ENCODE results near the gene TLX3.
"Not testable (repeated sequence)": the region's sequence is repeated elsewhere in the genome, so short reads cannot be mapped to it uniquely, and the experiment has no call there.

The TLX3 gene

DNA sequence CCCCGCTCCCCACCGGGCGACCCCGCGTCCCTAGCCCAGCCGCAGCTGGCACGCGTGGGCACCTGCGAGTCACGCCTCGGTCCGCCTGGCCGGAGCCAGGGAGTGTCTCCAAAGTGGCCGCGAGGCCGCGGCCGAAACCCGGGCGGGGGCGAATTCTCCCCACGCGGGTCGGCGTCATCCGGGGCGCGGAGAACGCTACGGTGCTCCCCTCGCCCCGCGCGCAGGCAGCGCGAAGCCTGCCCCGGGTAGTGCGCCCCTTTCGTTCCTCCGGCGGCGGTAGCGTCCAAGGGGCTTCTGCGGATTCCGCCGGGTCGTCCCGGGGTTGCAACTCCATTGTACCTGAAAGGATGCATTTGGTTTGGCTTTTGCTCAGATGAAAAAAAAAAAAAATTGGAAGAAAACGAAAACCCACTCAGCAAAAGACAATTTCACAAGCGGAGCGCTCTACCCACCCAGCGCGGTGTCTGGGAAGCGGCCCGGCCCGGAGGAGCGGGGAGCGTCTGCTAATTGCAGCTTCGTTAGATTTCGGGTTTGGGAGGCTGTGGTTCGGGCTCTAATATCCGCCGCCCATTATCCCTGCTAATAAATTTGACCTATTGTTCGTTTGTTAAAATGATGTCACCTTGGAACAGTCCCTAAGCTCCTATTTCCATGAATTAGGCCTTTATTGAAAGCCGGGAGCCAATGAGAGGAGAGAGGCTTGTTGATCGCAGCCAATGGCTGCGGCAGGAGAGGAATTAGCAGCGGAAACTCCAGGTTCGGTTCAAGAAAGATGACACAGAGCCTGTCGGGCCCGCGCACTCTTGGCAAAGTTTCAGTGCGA, at the start of gene TLX3:
Gene TLX3, plus strand, starts transcription at position 796 of the 823 bp plus-strand sequence. CDS start 118 bp downstream, outside the sequence.
- peak; percentile 40 for DNase-seq

DNA sequence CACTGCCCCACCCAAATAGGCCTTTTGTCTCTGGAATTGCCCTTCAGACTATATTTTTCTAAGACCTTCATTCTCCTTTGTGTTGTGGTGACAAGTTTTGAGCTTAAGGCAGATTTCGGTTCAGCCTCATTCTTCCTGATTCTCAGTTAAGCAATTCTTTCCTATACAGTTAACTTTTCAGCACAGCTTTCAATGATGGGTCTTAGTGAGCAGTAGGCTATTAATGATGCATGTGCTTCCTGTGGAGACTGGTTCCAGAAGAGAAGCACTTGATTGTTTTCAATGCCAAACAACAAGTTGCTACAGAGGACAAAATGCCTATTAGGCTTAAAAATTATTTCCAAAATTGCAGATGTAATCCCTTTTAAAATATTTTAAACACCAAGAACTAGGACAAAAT, 47.7 kb upstream of the TLX3 start:
- no peak for DNase-seq

DNA sequence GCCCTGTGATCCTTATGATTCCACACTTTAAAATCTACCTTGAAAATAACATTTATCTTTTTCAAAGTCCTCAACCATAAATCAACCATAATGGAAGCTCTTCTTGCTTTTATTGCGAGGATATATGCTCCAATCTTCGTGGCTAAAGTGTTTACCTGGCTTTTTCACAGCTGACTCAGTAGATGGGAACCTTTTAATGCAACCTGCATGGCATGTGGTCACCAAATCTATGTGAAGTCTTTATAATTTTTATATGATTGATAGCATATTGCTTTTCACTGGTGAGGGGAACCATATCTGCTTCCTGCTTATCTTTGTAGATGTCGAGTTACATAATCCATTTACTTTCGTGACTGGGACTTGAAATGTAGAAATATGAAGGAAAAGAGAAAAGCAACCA, 47.1 kb upstream of the TLX3 start:
- DNase-seq = no peak

DNA sequence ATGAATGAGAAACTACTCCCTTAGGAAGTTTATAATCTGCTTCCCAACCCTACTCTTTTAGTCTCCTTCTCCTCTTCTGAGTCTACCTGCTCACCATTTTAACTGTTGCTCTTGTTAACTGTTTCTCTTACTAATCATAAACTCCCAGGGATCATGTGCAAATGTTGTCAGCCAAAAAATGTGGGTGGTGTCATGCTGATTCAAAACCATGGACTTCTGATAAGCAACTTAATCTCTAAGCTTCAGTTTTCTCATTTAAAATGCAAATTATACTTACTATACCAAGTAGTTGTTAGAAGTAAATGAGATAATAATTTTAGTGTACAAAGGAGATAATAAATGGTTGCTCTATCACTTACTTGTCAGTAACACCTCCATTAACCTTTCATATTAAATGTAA, 45.9 kb upstream of the TLX3 start:
- DNase-seq = no peak

DNA sequence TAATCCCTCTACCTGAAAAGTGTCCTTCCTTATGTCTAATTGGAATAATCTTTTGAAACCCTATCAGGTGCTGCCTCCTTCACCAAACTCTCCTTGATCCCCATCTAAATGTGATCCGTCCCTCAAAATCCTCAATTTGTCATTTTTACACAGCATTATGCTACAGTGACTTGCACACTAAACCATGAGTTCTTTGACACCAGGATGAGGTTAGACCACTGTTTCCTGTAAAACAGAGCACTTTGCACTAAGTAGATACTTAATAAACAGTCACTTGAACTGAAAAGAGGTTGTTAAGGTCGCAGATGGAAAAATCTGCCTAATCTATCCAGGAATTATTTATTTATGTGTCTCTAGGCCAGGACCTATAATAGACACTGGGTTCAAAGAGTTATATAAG, 44.2 kb upstream of the TLX3 start:
- no peak for DNase-seq

DNA sequence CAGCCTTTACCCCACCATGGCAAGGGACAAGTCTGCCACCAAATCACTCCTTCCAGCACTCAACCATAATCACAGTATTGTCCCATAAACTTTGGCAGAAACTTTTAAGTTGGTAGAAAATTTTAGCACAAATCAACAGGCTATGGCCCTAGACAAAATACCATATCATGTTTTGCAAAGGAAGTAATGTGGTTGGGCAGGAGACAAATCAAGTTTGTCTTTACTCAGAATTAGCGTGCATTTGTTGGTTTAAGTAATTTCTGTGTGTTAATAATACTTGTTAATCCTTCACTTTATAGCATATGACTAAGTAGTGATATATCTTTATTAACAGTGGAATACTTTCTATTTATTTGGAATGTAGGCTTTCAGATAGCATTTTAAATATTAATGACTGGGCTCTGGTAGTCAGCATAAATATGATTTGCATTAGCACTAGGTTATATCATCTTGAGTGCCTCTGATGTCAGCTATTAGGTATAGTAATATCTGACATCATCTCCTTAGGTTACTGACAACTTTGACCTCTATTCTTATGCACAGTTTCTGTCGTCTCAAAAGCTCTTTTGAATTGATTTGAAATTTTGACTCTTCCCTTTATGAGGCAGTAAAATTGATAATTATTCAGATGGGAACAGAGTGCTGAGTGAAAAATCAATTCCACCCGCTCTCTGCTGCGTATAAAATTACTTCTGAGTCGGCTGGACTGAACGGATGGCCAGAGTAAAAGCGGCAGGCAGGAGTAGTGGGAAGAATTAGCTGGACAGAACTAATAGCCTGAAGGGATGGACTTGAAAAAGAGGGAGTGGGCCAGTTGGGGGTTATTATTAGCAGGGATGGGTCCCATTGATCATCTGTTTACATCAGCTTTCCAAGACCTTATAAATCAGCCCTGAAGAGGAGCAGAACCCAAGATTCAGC, 40.1 kb upstream of the TLX3 start:
- DNase-seq = no peak

DNA sequence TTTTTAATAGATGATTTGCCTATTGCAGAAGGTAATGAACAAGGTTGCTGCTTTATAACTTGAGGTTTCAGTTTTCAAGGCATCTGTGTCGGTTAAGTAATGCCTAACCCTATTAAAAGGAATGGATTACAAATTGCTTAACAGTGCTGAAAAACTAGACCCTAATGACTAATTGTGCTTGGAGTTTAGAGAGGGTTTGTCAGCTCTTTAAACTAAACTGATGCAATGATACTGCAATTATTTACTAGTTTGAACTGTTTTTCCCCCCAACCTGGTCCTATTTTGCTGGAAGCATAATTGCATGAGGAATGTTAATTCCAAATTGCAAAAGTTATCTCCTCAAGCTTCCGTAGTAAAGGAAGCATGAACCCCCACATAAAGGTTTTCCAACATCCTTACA, 39.3 kb upstream of the TLX3 start:
- no peak for DNase-seq

DNA sequence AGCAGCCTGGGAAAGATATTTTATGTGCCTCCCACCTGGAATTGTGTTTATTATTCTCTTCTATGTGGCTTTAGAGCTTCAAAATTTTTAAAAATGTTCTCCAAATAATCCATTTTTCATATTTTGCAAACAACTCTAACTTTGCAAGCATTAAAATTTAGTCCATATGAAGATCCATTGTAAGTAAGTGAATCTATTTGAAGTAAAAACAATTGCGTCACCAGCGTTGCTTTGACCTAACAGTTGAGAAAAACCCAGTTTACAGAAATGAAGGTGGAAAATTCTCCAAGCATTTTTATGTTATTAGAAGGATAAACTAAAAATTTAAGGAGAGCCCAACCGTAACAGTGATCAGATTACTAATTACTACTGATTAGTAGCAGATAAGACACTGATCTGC, 38.9 kb upstream of the TLX3 start:
- DNase-seq = no peak

DNA sequence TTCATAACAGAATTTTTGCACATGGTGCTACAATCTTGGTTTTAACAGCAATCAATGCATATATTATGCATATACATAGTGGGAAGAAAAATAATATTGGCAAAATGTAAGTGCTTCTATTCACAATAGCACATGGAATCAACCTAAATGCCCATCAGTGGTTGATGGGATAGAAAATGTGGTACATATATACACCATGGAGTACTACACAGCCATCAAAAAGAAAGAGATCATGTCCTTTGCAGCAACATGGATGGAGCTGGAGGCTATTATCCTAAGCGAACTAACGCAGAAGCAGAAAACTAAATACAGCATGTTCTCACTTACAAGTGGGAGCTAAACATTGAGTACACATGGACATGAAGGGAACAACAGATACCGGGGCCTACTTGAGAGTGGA, 37.2 kb upstream of the TLX3 start:
- no peak for DNase-seq

DNA sequence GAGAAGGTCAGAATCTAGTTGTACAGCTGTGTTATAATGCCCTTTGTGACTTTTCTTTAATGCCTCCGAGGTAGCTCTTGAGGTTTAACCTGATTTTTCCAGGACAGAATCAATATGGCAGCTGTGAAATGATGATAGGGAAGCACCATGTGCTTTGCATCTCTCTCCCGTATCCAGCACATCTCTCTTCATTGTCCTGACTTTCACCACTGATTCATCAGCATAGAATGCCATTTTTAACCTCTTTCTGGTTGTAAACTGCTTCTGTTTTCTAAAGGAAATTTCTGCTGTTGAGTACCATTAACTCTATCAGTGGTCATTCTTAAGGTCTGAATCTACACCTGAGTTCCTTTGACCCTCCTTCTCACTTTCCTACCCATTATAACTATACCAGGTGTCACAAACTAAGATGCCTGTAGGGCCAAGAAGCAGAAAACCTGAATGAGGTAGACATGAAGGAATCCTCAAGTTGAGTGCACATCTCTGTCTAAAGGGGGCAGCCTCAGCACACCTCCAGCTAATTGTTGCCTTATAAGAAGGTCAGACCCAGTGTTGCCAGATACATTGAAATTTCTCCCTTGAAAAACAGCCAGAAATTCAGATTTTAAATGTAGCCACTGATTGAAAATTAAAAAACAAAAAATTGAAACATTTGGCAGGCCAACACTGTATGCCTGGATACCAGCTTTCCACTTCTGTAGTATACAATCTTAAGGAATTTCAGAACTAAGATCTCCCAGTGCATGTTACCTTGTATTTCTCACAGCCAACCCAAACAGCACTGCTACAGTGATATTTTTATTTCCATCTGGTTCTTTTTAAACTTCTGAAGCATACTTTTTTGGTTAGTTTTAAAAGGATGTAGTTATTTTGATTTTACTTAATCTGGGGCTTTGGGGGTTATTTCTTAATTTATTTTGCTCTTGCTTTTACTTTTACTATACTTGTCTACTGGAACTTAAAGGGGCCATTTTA, 35.8 kb upstream of the TLX3 start:
- DNase-seq = peak; percentile 8

DNA sequence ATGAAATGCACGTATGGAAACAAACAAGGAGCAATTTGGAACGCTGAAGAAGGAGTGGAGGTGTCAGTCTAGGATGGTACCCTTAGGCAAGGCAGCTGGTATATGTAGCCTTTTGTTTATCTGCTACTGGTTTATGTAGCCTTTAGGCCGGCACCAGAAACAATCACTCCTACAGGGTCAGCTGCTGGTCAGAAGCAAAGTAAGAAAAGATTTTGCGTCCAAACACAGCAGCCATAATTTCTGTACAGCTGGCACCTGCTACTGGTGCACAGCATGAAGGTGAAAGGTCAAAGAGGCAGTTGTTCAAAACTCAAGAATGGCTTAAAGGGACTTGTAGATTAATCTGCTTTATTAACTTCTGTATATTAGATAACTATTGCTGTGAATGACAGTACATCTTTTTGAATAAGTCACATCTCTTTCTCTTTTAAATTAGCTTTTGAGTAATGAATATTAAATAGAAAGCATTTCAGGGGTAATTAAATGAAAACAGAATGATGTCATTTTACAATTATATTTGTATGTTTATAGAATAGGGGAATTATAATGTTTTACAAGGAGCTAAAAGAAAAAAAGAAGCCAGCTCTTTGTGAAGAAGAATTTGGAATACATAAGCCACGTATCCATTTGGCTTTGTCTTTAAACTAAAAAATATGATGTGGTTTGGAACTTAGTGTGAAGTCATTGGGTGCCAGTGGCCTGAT, 33.1 kb upstream of the TLX3 start:
- DNase-seq = peak; percentile 26

DNA sequence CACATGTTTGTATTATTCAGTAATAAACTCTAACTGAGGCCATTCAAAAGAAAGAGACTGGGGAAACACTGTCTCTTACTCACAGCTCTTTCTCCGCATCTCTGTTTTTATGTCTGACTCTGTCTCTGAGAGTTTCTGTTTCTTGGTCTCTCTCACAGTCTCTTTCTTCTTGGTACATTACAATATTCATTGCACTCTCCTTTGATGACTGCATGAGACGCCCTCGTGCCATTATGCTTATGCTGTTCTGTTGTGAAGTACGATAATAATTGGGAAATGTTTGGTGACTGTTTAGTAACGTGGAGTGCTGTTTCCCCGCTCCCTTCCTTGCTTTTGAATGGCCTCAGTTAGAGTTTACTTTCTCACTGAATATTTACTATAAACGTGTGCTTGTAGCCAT, 25.3 kb upstream of the TLX3 start:
- DNase-seq = no peak

DNA sequence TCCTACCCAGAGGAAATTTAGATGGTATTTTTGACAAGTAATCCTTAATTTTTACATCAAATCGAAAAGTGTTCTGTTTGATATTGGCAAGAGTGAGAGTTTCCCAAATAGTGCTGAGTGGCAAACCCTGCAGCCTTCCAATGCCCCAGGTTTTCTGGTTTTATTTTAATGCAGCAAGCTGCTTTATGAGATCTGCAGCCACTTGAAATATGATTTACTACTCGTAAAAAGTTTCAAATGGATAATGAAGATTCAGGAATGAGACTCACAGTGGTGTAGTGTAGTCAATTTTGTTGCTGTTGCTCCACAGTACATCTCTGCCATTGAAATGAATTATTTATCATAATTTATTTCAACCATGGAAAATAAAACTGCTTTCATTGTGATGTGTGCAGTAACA, 23.6 kb upstream of the TLX3 start:
- DNase-seq = no peak

DNA sequence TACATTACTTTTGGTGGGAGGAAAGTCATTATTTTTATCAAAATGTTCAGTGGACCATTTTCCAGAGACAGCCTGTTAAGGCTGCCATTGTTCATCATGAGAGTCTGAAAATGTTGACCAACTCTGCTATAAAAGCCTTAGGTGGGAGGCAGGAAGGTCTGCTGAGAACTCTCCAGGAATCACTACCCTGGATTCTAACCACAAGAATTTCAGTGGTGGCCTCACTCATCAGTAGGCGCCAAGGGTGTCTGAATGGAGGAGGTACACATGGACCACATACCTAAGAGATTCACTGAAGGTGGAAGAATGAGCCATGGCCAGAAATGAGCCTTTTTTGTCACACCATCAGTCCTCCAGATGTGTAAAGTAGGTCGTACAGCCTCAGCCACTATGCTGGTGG, 21.0 kb upstream of the TLX3 start:
- DNase-seq = no peak

DNA sequence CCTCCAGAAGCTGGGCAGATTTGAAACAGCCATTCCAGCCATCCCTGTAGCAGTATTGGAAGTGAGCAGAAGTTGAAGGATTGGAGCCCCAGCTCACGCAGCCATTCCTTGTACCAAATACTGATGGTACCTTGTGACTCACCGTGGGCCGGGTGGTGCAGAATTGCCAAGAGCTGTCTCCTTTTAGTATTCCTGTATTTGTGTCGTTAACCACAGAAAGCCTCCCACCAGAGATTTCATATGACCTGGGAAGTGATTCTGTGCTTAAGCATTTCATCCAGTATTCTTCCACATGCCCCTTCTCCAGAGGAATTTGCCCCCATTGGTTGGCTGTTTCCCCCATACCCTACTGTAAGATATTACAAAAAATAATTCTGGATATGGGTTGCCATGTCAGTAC, 17.7 kb upstream of the TLX3 start:
- DNase-seq = no peak

DNA sequence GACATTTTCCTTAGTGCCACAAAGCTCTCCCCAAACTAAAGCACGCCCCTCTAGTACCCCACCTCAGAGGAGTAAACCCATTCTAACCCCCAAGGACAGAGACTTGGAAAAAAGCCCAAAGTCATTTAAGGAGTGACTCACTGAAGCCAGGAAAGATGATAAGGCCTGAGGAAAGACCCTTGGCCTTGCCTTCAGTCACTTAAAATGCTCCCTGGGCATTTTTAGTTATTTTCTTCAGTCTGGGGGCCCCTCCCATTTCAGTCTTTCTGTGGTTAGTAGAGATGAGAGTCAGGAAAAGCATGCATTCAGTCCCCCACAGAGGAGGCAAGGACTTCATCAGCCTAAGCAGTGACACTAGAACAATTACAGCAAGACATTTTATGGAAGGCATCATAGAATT, 13.7 kb upstream of the TLX3 start:
- DNase-seq = no peak

DNA sequence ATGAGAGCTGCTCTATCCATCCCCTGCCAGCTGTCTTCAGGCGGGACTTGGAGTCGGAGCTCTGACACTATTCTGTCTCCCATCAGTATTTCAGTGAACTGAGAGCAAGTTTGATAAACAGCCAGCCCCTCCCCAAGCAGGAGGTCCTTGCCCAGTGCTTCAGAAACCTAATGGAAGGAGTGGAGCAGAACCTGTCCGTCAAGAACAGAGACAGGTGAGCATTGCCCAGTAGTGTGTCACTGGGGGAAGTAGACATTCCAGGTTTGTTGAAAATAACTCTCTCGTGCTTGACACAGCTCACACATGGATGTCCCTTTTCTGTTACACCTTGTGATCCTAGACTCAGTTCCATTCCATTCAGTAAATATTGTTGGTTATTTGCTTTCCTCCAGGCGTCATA, 13.2 kb upstream of the TLX3 start:
- DNase-seq = no peak

DNA sequence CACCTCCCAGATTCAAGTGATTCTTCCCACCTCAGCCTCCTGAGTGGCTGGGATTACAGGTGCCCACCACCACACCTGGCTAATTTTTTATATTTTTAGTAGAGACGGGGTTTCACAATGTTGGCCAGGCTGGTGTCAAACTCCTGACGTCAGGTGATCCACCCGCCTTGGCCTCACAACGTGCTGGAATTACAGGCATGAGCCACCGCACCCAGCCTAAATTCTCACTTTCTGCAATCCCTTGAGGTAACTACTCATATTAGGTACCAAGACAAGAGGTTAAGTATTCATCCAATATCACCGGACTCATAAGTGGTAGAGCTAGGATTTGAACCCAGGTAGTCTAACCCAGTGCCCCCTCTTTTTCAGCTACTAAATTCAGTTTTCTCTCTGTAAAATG, 11.1 kb upstream of the TLX3 start:
- not testable (repeated sequence) for DNase-seq

DNA sequence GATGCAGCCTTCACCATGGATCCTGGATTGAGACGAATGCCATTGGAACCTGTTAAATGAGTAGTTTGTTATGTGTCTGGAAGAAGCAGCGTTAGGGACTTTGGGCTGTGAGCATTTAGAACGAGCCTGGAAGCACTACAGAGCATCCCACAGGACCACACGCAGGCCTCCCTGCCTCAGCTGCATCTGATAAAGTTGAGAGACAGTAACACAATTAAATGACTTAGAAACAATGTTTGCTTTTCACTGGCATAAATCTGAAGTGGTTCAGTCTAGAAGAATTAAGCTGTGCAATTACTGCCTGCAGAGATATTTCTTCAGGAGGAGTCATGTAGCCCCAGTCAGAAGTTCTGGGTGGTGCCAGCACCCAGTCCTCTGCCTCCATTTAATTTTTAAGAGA, 9.8 kb upstream of the TLX3 start:
- no peak for DNase-seq

DNA sequence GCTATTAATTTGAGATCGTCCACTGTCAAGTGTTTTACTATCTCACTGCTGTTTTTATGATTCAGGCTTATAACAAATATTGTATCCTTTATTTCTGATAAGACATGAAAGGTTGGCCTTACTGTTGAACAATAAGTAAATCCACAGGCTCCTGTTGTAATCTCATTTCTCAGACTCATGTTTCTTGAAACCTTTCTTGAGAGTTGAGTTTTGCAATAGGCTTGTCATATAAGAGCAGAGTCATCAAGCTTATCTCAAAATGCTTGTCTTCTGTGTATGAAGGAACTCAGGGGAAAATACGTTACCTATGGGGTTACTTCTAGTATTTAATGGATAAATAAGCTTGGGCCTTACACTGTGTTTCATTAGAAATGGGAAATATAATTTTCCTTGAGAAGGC, 9.2 kb upstream of the TLX3 start:
- no peak for DNase-seq

DNA sequence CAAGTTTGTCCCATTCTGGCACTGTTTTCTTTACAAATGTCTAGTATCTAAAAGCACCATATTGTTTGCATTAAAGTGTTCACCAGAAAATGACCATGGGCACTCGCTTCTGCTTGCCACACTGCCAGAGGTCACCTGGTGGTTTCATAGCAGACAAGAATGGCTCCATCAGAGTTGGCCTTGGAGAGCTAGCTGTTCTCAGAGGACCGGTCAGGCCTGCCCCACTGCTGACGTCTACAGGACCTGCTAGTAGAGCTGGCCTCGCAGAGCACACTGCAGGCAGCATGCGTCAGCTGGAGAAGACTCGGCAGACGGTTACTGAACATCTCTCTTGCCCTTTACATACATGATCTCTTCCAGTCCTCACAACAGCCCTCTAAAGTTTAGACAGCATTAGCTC, 8.7 kb upstream of the TLX3 start:
- DNase-seq = no peak

DNA sequence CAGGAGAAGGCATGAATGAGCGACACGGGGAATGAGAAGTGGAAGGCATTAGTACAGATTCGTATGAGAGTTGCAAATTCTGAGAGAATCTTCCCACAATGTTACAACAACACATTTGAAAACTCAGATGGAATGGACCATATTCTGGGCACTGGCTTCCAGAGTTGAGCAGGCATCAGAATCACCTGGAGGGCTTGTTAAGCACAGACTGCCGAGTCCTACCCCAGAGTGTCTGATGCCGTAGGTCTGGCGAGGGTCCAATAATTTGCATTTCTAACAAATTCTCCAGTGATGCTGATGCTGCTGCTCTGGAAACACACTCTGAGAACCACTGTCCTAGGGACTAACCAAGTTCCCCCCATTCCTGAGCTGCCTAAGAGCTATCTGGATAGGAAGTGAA, 2.9 kb upstream of the TLX3 start:
- DNase-seq = no peak

Measured in NCI-H2227 treated with DMSO at 0.1 percent for 48 hours (cell line).